Epithelial cell of esophagus (primary cell): ENCODE results near the gene AP1G2.

ENCODE experiments used
- DNase-seq: peaks from one replicate; pipeline ENCODE4 v3.0.0; 2010; ENCODE audit warnings: low read depth
- H3K4me3 ChIP-seq: 2 replicates; pipeline ENCODE4 v1.5.1; 2011; ENCODE audit warnings: mild to moderate bottlenecking, low read length, control low read depth
- TF ChIP-seq, protein P1 (sequence below): IDR thresholded peaks from 2 replicates; pipeline ENCODE4 v1.5.1; 2011; ENCODE audit warnings: low read depth, mild to moderate bottlenecking, low read length, control low read depth, inconsistent platforms; ENCODE audit not compliant: insufficient read depth; ENCODE audit errors: missing control alignments

Gene AP1G2

GRCh38 chr14:23568600-23569331 is 1.2 kb upstream of the AP1G2 start:
- H3K4me3 ChIP-seq, result no peak overlapping the region
- no peak for DNase-seq
- TF ChIP-seq, protein P1, sequence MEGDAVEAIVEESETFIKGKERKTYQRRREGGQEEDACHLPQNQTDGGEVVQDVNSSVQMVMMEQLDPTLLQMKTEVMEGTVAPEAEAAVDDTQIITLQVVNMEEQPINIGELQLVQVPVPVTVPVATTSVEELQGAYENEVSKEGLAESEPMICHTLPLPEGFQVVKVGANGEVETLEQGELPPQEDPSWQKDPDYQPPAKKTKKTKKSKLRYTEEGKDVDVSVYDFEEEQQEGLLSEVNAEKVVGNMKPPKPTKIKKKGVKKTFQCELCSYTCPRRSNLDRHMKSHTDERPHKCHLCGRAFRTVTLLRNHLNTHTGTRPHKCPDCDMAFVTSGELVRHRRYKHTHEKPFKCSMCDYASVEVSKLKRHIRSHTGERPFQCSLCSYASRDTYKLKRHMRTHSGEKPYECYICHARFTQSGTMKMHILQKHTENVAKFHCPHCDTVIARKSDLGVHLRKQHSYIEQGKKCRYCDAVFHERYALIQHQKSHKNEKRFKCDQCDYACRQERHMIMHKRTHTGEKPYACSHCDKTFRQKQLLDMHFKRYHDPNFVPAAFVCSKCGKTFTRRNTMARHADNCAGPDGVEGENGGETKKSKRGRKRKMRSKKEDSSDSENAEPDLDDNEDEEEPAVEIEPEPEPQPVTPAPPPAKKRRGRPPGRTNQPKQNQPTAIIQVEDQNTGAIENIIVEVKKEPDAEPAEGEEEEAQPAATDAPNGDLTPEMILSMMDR, result peak; percentile 35

- TF ChIP-seq, protein P1, result no peak
- DNase-seq, result no peak
- H3K4me3 ChIP-seq, result peak overlapping the region; percentile 90
These were observed 519 bp upstream of the AP1G2 start for GRCh38 chr14:23568021-23568599.

DNA sequence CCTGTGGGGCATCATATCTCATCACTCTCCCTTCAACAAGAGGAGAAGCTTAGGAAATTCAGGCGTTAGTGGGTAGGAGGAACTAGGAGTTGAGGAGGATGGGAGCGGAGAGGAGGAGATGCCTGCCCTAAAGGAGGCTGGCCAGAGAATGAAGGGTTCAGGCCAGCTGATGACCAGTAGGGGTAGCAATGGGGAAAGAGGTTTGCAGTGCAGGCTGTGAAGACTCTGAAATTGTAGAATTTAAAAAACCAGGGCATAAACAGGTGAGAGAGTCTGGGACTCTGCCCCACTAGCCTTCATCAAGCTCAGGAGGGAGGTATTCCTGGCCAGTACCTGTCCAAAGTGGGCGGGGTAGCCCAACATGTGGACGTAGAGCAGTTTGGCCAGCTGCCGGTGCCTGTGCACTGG is 809 bp downstream of the AP1G2 start:
- DNase-seq, result peak; percentile 46
- TF ChIP-seq, protein P1, result no peak
- peak overlapping the region; percentile 90 for H3K4me3 ChIP-seq

DNA sequence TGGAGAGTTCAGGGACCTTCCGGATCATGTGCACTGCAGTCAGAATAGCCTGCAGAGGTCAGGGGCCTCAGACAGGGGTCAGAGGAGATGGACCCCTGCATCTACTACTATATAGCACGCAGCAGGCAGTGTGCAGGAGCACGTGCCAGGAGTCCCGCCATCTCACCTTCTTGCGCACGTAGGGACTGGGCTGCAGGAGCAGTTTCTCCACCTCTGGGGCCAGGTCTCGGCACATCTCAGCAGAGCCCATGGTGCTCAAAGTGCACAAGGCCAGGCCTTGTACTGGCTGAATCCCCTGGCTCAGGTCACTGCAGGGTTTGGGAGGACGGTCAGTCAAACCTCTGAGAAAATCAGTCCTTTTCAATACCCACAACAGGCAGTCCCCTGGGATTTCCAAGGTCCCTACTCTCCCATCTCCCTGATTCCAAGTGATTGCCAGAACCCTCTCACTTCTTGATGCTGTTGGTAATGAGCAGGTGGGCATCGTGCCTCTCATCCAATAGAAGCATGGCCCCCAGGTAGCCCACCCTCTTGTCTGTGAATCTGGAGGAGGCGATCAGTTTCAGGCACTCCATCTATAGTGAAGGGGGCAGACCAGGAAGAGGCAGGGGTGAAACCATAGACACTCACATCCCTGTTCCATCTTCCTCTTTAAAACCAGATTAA is 1.3 kb downstream of the AP1G2 start:
- TF ChIP-seq, protein P1, result no peak
- no peak for DNase-seq
- H3K4me3 ChIP-seq, result peak overlapping the region; percentile 90

GRCh38 chr14:23565626-23566025 is 2.0 kb downstream of the AP1G2 start:
- TF ChIP-seq, protein P1, result no peak
- DNase-seq, result no peak
- no peak overlapping the region for H3K4me3 ChIP-seq

GRCh38 chr14:23564876-23565275 is 2.7 kb downstream of the AP1G2 start:
- TF ChIP-seq, protein P1, result no peak
- no peak overlapping the region for H3K4me3 ChIP-seq
- DNase-seq, result no peak
